Panc1 (cell line): ENCODE results near the gene MS4A7.

Experiments
- CTCF ChIP-seq: fragments of 450-650 bp; IDR thresholded peaks from 2 replicates; pipeline ENCODE4 v1.5.1; 2017; ENCODE audit warnings: mild to moderate bottlenecking
- REST ChIP-seq, 2 experiments: IDR thresholded peaks; 2 replicates each; pipeline ENCODE4 v1.6.1; 2011 to 2012; ENCODE audit warnings: low read depth in 2 of 2, control low read depth in 1 of 2, low read length in 1 of 2, mild to moderate bottlenecking in 1 of 2, moderate library complexity in 1 of 2; ENCODE audit not compliant: insufficient read depth in 1 of 2
- SIN3A ChIP-seq: IDR thresholded peaks from 2 replicates; pipeline ENCODE4 v1.6.1; 2012; ENCODE audit warnings: low read depth, mild to moderate bottlenecking, low read length, moderate library complexity, borderline replicate concordance; ENCODE audit not compliant: insufficient read depth

GRCh38 chr11:60428517-60428916 is 50.2 kb downstream of the MS4A7 start:
- TF ChIP-seq SIN3A (no peak), CTCF (no peak), REST (IDR thresholded peaks at IDR 0.05; ENCODE audit: insufficient read depth in 1 of 2, low read depth in 2 of 2, low read length in 1 of 2) (no peak)
